IMR-90 (cell line): ENCODE results near the gene CCT3. TPM values are rescaled to one million over a fixed set of nuclear protein-coding genes. Genes with fewer than 3 reads are reported as not detected.

ENCODE experiments used
- ATAC-seq: fragments of 200-7000 bp; cut with Tn5 transposase; 2 replicates; pipeline ENCODE4 v1.9.1; 2020; ENCODE audit warnings: low read depth, mild to moderate bottlenecking, moderate library complexity
- BruUV-seq: library from RNA; stranded (reverse); fragments of 400-500 nt; replicated peaks from 2 replicates; lab custom pipeline; 2021; lab: Mats Ljungman, UMichigan
- CTCF ChIA-PET: fragments of 300-600 bp; formaldehyde crosslinking; extraction: SDS; loops from one replicate; lab custom pipeline; 2021; ENCODE audit warnings: antibody characterized with exemption; lab: Yijun Ruan, JAX
- POLR2A ChIA-PET: fragments of 300-600 bp; sonication (Branson Sonifier 250); formaldehyde crosslinking; loops from one replicate; lab custom pipeline; 2022; ENCODE audit warnings: antibody characterized with exemption; ENCODE audit not compliant: unreplicated experiment; lab: Charles Lee
- DNase-seq: peaks from one replicate; pipeline ENCODE4 v3.0.0; 2013
- H2AFZ ChIP-seq: replicated peaks from 2 replicates; pipeline ENCODE3; 2013; ENCODE audit warnings: low read length, mild to moderate bottlenecking; ENCODE audit not compliant: poor library complexity
- H2AK5ac ChIP-seq: 2 replicates; pipeline ENCODE4 v1.6.1; 2013; ENCODE audit warnings: low read depth, low read length, inconsistent platforms
- H2AK9ac ChIP-seq: replicated peaks from 2 replicates; pipeline ENCODE3; 2013; ENCODE audit warnings: mild to moderate bottlenecking, low read depth, low read length, moderate library complexity; ENCODE audit not compliant: poor library complexity
- H2BK120ac ChIP-seq: 2 replicates; pipeline ENCODE4 v1.6.1; 2013; ENCODE audit warnings: low read depth, low read length, inconsistent platforms
- H2BK15ac ChIP-seq: 3 replicates; pipeline ENCODE4 v1.6.1; 2013; ENCODE audit warnings: low read depth, low read length, inconsistent platforms
- H2BK20ac ChIP-seq: 2 replicates; pipeline ENCODE4 v1.6.1; 2013; ENCODE audit warnings: low read depth, mild to moderate bottlenecking, inconsistent platforms, low read length, moderate library complexity
- H2BK5ac ChIP-seq: 2 replicates; pipeline ENCODE4 v1.6.1; 2013; ENCODE audit warnings: mild to moderate bottlenecking, low read depth, low read length, inconsistent platforms; ENCODE audit not compliant: poor library complexity, severe bottlenecking
- H3K14ac ChIP-seq: replicated peaks from 2 replicates; pipeline ENCODE4 v1.6.1; 2013; ENCODE audit warnings: low read depth, low read length, inconsistent platforms
- H3K18ac ChIP-seq: 2 replicates; pipeline ENCODE4 v1.6.1; 2013; ENCODE audit warnings: low read depth, low read length, control low read depth
- H3K23ac ChIP-seq: 2 replicates; pipeline ENCODE4 v1.6.1; 2013; ENCODE audit warnings: low read depth, low read length, inconsistent platforms
- H3K27ac ChIP-seq: 2 replicates; pipeline ENCODE4 v1.5.1; 2013; ENCODE audit warnings: mild to moderate bottlenecking, control low read depth, low read length; ENCODE audit not compliant: insufficient read depth
- H3K27me3 ChIP-seq: 2 replicates; pipeline ENCODE4 v1.6.1; 2013; ENCODE audit warnings: low read length; ENCODE audit not compliant: control insufficient read depth, insufficient read depth
- H3K36me3 ChIP-seq: 2 replicates; pipeline ENCODE4 v1.6.1; 2013; ENCODE audit warnings: low read length, mixed read lengths; ENCODE audit not compliant: control insufficient read depth, insufficient read depth
- H3K4ac ChIP-seq: 2 replicates; pipeline ENCODE4 v1.6.1; 2013; ENCODE audit warnings: low read depth, low read length, inconsistent platforms
- H3K4me1 ChIP-seq: 2 replicates; pipeline ENCODE4 v1.6.1; 2013; ENCODE audit warnings: low read length, mixed read lengths; ENCODE audit not compliant: control insufficient read depth, insufficient read depth
- H3K4me2 ChIP-seq: 2 replicates; pipeline ENCODE4 v1.6.1; 2013; ENCODE audit warnings: low read depth, mild to moderate bottlenecking, control low read depth, low read length, moderate library complexity
- H3K4me3 ChIP-seq: 2 replicates; pipeline ENCODE4 v1.5.1; 2013; ENCODE audit warnings: low read depth, mild to moderate bottlenecking, control low read depth, low read length, moderate library complexity; ENCODE audit not compliant: insufficient read depth
- H3K56ac ChIP-seq: 2 replicates; pipeline ENCODE4 v1.6.1; 2013; ENCODE audit warnings: low read length, inconsistent platforms; ENCODE audit not compliant: insufficient read depth; ENCODE audit errors: extremely low read depth
- H3K79me1 ChIP-seq, 2 experiments: 2 replicates each; pipeline ENCODE4 v1.6.1; 2013; ENCODE audit warnings: low read length in 2 of 2, inconsistent platforms in 1 of 2, low read depth in 1 of 2
- H3K9ac ChIP-seq: 2 replicates; pipeline ENCODE4 v1.6.1; 2013; ENCODE audit warnings: low read depth, low read length, control low read depth
- H3K9me1 ChIP-seq: 2 replicates; pipeline ENCODE4 v1.6.1; 2013; ENCODE audit warnings: low read length, inconsistent platforms; ENCODE audit not compliant: insufficient read depth
- H3K9me3 ChIP-seq: 2 replicates; pipeline ENCODE4 v1.6.1; 2013; ENCODE audit warnings: low read length; ENCODE audit not compliant: control insufficient read depth, insufficient read depth
- H4K20me1 ChIP-seq: 2 replicates; pipeline ENCODE4 v1.6.1; 2013; ENCODE audit warnings: low read length, inconsistent platforms; ENCODE audit not compliant: insufficient read depth
- H4K5ac ChIP-seq: 2 replicates; pipeline ENCODE4 v1.6.1; 2013; ENCODE audit warnings: mild to moderate bottlenecking, low read depth, low read length, control low read depth
- H4K8ac ChIP-seq, 2 experiments: 2 replicates each; pipeline ENCODE4 v1.6.1; 2013; ENCODE audit warnings: low read depth in 2 of 2, low read length in 2 of 2, control low read depth in 1 of 2, inconsistent platforms in 1 of 2
- H4K91ac ChIP-seq: 2 replicates; pipeline ENCODE4 v1.6.1; 2013; ENCODE audit warnings: low read depth, low read length, inconsistent platforms; ENCODE audit not compliant: insufficient read depth
- BHLHE40 ChIP-seq: fragments of 150-350 bp; IDR thresholded peaks from 2 replicates; pipeline ENCODE4 v1.6.1; 2016; ENCODE audit warnings: mild to moderate bottlenecking, low read depth, low read length
- CEBPB ChIP-seq: IDR thresholded peaks from 2 replicates; pipeline ENCODE4 v1.6.1; 2012; ENCODE audit warnings: low read depth, low read length, improper control_type of control experiment
- CHD1 ChIP-seq: IDR thresholded peaks from 2 replicates; pipeline ENCODE4 v1.6.1; 2012; ENCODE audit warnings: low read depth, low read length, improper control_type of control experiment
- FOS ChIP-seq: fragments of 150-350 bp; IDR thresholded peaks from 2 replicates; pipeline ENCODE4 v1.6.1; 2016; ENCODE audit warnings: low read depth, low read length
- MAFK ChIP-seq: IDR thresholded peaks from 2 replicates; pipeline ENCODE4 v1.6.1; 2012; ENCODE audit warnings: low read depth, low read length, improper control_type of control experiment
- MAZ ChIP-seq: IDR thresholded peaks from 2 replicates; pipeline ENCODE4 v1.6.1; 2012; ENCODE audit warnings: low read depth, mild to moderate bottlenecking, low read length, improper control_type of control experiment, moderate library complexity, borderline replicate concordance
- MXI1 ChIP-seq: IDR thresholded peaks from 2 replicates; pipeline ENCODE4 v1.6.1; 2012; ENCODE audit warnings: low read depth, mild to moderate bottlenecking, low read length, moderate library complexity, borderline replicate concordance
- NFE2L2 ChIP-seq: fragments of 150-350 bp; IDR thresholded peaks from 2 replicates; pipeline ENCODE4 v1.6.1; 2016; ENCODE audit warnings: low read depth, mild to moderate bottlenecking, low read length
- POLR2A ChIP-seq: IDR thresholded peaks from 2 replicates; pipeline ENCODE4 v1.6.1; 2012; ENCODE audit warnings: mild to moderate bottlenecking, low read depth, low read length
- RAD21 ChIP-seq: IDR thresholded peaks from 2 replicates; pipeline ENCODE4 v1.6.1; 2012; ENCODE audit warnings: low read length, improper control_type of control experiment
- RCOR1 ChIP-seq: IDR thresholded peaks from 2 replicates; pipeline ENCODE4 v1.6.1; 2012; ENCODE audit warnings: mild to moderate bottlenecking, low read length, improper control_type of control experiment; ENCODE audit not compliant: insufficient replicate concordance
- RFX5 ChIP-seq: IDR thresholded peaks from 2 replicates; pipeline ENCODE4 v1.8.0; 2012; ENCODE audit warnings: low read depth, mild to moderate bottlenecking, low read length, moderate library complexity
- SMC3 ChIP-seq: fragments of 150-350 bp; IDR thresholded peaks from 2 replicates; pipeline ENCODE4 v1.6.1; 2016; ENCODE audit warnings: low read depth, mild to moderate bottlenecking, antibody characterized with exemption, low read length, moderate library complexity
- dilution Hi-C: fragments of 300-500 bp; cut with HindIII; formaldehyde crosslinking; loops from one replicate; pipeline ENCODE4 v1.14.3; 2018; ENCODE audit warnings: low sequenced_read_pairs; ENCODE audit not compliant: unreplicated experiment
- in situ Hi-C: fragments of 300-500 bp; cut with MboI; formaldehyde crosslinking; loops from 3 replicates; pipeline ENCODE4 v1.14.3; 2019; ENCODE audit warnings: low sequenced_read_pairs, inconsistent platforms, mixed read lengths
- intact Hi-C: fragments of 100-400 bp; cut with micrococcal nuclease; formaldehyde crosslinking; loops from 2 replicates; pipeline ENCODE4 v1.10.0; 2022
- polyA plus RNA-seq, 3 experiments: library from polyadenylated mRNA; depleted of rRNA; stranded (reverse); fragments of >200 nt; gene quantifications; 2 replicates each; pipeline ENCODE4 v1.2.3, GENCODE V29; 2012; ENCODE audit warnings: low replicate concordance in 1 of 3
- total RNA-seq: library from RNA; depleted of rRNA; stranded (reverse); fragments of >200 nt; gene quantifications from 2 replicates; pipeline ENCODE4 v1.2.3, GENCODE V29; 2012
- TF ChIP-seq, protein P1 (sequence below): fragments of 150-350 bp; IDR thresholded peaks from 2 replicates; pipeline ENCODE4 v1.6.1; 2017; ENCODE audit warnings: mild to moderate bottlenecking, antibody characterized with exemption, low read length, low read depth
- TF ChIP-seq, protein P2 (sequence below): conservative IDR thresholded peaks from 2 replicates; pipeline ENCODE4 v1.5.1; 2012; ENCODE audit warnings: mild to moderate bottlenecking, low read depth, low read length, improper control_type of control experiment
- TF ChIP-seq, protein P3 (sequence below): fragments of 150-350 bp; IDR thresholded peaks from 2 replicates; pipeline ENCODE4 v1.6.1; 2016; ENCODE audit warnings: low read depth, mild to moderate bottlenecking, low read length, moderate library complexity, borderline replicate concordance

The CCT3 gene
- total and polyA plus RNA-seq, 2 of the 4 experiments (the other 2 are of a cell fraction), result 313 to 595 TPM

DNA sequence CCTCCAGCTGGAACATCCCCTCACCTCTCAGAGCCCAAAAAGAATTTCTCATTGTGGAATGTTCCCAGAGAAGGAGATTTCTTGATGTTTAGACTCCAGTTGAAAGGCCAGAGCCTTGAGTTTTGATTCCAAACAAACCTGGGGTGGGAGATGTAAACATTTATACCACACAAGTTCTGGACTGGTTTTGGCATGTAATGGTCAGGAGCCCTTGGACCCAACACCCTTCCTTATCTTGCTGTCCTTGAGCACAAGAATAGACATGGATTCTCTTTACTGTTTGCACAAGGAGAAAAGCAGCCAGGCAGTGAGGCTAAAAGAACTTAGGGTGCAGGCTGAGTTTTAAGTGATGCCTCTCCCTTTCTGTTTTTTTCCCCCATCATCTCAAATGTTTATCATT is 35.5 kb upstream of the CCT3 start:
- no peaks in the 10 kb centered on the region; the same call in 1 of the 2 replicates for H3K9me1 ChIP-seq
- DNase-seq (peak; percentile 6), ATAC-seq (peak; percentile 27; the same call in 1 of the 2 replicates)
- TF ChIP-seq MAZ (no peak), MAFK (no peak), CHD1 (no peak), CEBPB (no peak), RFX5 (no peak), NFE2L2 (no peak), BHLHE40 (no peak), SMC3 (no peak), POLR2A (no peak), FOS (no peak), RCOR1 (no peak), RAD21 (no peak), MXI1 (no peak)
- TF ChIP-seq, protein P1, sequence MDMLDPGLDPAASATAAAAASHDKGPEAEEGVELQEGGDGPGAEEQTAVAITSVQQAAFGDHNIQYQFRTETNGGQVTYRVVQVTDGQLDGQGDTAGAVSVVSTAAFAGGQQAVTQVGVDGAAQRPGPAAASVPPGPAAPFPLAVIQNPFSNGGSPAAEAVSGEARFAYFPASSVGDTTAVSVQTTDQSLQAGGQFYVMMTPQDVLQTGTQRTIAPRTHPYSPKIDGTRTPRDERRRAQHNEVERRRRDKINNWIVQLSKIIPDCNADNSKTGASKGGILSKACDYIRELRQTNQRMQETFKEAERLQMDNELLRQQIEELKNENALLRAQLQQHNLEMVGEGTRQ, result no peak
- TF ChIP-seq, protein P2, sequence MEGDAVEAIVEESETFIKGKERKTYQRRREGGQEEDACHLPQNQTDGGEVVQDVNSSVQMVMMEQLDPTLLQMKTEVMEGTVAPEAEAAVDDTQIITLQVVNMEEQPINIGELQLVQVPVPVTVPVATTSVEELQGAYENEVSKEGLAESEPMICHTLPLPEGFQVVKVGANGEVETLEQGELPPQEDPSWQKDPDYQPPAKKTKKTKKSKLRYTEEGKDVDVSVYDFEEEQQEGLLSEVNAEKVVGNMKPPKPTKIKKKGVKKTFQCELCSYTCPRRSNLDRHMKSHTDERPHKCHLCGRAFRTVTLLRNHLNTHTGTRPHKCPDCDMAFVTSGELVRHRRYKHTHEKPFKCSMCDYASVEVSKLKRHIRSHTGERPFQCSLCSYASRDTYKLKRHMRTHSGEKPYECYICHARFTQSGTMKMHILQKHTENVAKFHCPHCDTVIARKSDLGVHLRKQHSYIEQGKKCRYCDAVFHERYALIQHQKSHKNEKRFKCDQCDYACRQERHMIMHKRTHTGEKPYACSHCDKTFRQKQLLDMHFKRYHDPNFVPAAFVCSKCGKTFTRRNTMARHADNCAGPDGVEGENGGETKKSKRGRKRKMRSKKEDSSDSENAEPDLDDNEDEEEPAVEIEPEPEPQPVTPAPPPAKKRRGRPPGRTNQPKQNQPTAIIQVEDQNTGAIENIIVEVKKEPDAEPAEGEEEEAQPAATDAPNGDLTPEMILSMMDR, result no peak
- TF ChIP-seq, protein P3, sequence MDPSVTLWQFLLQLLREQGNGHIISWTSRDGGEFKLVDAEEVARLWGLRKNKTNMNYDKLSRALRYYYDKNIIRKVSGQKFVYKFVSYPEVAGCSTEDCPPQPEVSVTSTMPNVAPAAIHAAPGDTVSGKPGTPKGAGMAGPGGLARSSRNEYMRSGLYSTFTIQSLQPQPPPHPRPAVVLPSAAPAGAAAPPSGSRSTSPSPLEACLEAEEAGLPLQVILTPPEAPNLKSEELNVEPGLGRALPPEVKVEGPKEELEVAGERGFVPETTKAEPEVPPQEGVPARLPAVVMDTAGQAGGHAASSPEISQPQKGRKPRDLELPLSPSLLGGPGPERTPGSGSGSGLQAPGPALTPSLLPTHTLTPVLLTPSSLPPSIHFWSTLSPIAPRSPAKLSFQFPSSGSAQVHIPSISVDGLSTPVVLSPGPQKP, result no peak
- no peak overlapping the region for H3K4me3 ChIP-seq
- H3K18ac ChIP-seq, result no peak overlapping the region
- peaks cover 43% of the 10 kb centered on the region for H3K27me3 ChIP-seq
- peaks cover 2% of the 10 kb centered on the region; the same call in 1 of the 2 replicates for H3K4me1 ChIP-seq
- H3K4ac ChIP-seq, result no peak overlapping the region
- no peak overlapping the region for H2BK5ac ChIP-seq
- H3K4me2 ChIP-seq, result no peak overlapping the region
- in situ Hi-C loops (no loop called here), intact Hi-C loops (no loop called here), dilution Hi-C loops (no loop called here)
- H2BK20ac ChIP-seq, result no peak overlapping the region
- H3K9me3 ChIP-seq, result no peaks in the 10 kb centered on the region
- no peaks in the 10 kb centered on the region for H3K36me3 ChIP-seq
- no peak overlapping the region for H4K5ac ChIP-seq
- no peaks in the 10 kb centered on the region for H3K79me1 ChIP-seq
- H2AK5ac ChIP-seq, result no peak overlapping the region
- BruUV-seq, result no TSS peak
- no peak overlapping the region for H2AFZ ChIP-seq
- no peak overlapping the region for H2AK9ac ChIP-seq
- no peak overlapping the region for H3K56ac ChIP-seq
- no peak overlapping the region for H3K27ac ChIP-seq
- H4K91ac ChIP-seq, result no peak overlapping the region
- no peak overlapping the region for H2BK120ac ChIP-seq
- H3K14ac ChIP-seq, result no peak overlapping the region
- H4K8ac ChIP-seq, result no peak overlapping the region
- no peak overlapping the region for H2BK15ac ChIP-seq
- ChIA-PET CTCF (interaction anchor here (1.6 to 1.9 kb wide), 2 partner anchors 9 to 72 kb away, joined by 4 to 5 read pairs; no protein-coding TSS in a partner anchor), POLR2A (no interaction called here)
- H3K23ac ChIP-seq, result no peak overlapping the region
- no peaks in the 10 kb centered on the region for H4K20me1 ChIP-seq
- H3K9ac ChIP-seq, result no peak overlapping the region
